CD4-positive, alpha-beta T cell treated with Interleukin-12 subunit alpha and Interleukin-12 subunit beta, for 1 hour (primary cell): ENCODE data around the gene ZNF710.
"Not testable (repeated sequence)": the region's sequence is repeated elsewhere in the genome, so short reads cannot be mapped to it uniquely, and the experiment has no call there.

Experiments used
- DNase-seq: peaks from one replicate; pipeline ENCODE4 v3.0.0-alpha.2; 2020

Gene ZNF710

GRCh38 chr15:90083954-90084607 lies 83.0 kb downstream of the ZNF710 start:
- DNase-seq = no peak

GRCh38 chr15:90084876-90085423 lies 83.8 kb downstream of the ZNF710 start:
- no peak for DNase-seq

GRCh38 chr15:90085565-90085964 lies 84.4 kb downstream of the ZNF710 start:
- no peak for DNase-seq

GRCh38 chr15:90086868-90087268 lies 85.7 kb downstream of the ZNF710 start:
- DNase-seq = peak; percentile 59

GRCh38 chr15:90087454-90088154 lies 86.5 kb downstream of the ZNF710 start:
- peak; percentile 25 for DNase-seq

- no peak for DNase-seq
Observed at GRCh38 chr15:90090226-90090848, 89.2 kb downstream of the ZNF710 start.

GRCh38 chr15:90091156-90091931 lies 90.2 kb downstream of the ZNF710 start:
- no peak for DNase-seq

GRCh38 chr15:90095521-90095959 lies 94.4 kb downstream of the ZNF710 start:
- DNase-seq = peak; percentile 48

- peak; percentile 81 for DNase-seq
Observed at GRCh38 chr15:90097475-90097874, 96.4 kb downstream of the ZNF710 start.

- peak; percentile 62 for DNase-seq
Observed at GRCh38 chr15:90099072-90099867, 98.1 kb downstream of the ZNF710 start.

GRCh38 chr15:90099868-90100831 lies 99.0 kb downstream of the ZNF710 start:
- peak; percentile 48 for DNase-seq

GRCh38 chr15:90101130-90101968 lies 100.2 kb downstream of the ZNF710 start:
- DNase-seq = peak; percentile 39

GRCh38 chr15:90101969-90102890 lies 101.1 kb downstream of the ZNF710 start, which contains the start of gene IDH2:
TSS of gene IDH2 (minus strand) at chr15:90102468. CDS start at chr15:90102390, 78 bp downstream.
- DNase-seq = peak; percentile 70

GRCh38 chr15:90103701-90104329 lies 102.7 kb downstream of the ZNF710 start:
- no peak for DNase-seq

- DNase-seq = no peak
Observed at GRCh38 chr15:90104551-90104950, 103.4 kb downstream of the ZNF710 start.

- DNase-seq = no peak
Observed at GRCh38 chr15:90105521-90105920, 104.4 kb downstream of the ZNF710 start.

GRCh38 chr15:90106522-90107117 lies 105.5 kb downstream of the ZNF710 start:
- DNase-seq = no peak

GRCh38 chr15:90108038-90108437 lies 106.9 kb downstream of the ZNF710 start:
- DNase-seq = not testable (repeated sequence)
